GM19463 (cell line): ENCODE results near the gene PCNA.

Source experiments
- ATAC-seq: cut with Tn5 transposase; IDR thresholded peaks from one replicate; pipeline ENCODE4 v1.9.1; 2021; ENCODE audit warnings: mild to moderate bottlenecking, moderate library complexity; ENCODE audit not compliant: unreplicated experiment

Gene PCNA

DNA sequence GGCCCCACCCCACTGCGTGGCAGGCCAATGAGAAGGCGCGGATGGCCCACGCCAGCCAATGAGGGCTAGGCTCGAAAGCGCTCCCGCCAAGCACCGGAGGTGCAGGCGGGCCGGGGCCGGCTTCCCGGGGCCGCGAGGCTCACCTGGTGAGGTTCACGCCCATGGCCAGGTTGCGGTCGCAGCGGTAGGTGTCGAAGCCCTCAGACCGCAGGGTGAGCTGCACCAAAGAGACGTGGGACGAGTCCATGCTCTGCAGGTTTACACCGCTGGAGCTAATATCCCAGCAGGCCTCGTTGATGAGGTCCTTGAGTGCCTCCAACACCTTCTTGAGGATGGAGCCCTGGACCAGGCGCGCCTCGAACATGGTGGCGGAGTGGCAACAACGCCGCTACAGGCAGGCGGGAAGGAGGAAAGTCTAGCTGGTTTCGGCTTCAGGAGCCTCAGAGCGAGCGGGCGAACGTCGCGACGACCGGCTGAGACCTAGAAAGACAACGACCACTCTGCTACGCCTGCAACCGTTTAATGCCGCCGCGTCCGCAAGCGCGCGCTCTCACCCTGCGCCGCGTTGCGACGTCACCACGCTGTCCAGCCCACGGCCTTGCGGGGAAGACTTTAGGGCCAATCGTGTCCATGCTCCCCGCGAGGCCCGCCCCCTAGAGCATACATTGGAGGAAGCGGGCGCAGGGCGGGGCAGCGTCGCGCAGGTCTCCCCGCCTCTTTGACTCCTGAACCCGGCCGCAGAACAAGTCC is at the start of gene PCNA:
Gene PCNA, minus strand, starts transcription at position 524 of the 750 bp plus-strand sequence. Its CDS starts 160 bp downstream, at position 364.
- ATAC-seq: peak; percentile 90

- no peak for ATAC-seq
Observed at GRCh38 chr20:5168651-5169396, 49.1 kb upstream of the PCNA start.

- ATAC-seq: no peak
Observed at GRCh38 chr20:5164645-5165625, 45.2 kb upstream of the PCNA start.

DNA sequence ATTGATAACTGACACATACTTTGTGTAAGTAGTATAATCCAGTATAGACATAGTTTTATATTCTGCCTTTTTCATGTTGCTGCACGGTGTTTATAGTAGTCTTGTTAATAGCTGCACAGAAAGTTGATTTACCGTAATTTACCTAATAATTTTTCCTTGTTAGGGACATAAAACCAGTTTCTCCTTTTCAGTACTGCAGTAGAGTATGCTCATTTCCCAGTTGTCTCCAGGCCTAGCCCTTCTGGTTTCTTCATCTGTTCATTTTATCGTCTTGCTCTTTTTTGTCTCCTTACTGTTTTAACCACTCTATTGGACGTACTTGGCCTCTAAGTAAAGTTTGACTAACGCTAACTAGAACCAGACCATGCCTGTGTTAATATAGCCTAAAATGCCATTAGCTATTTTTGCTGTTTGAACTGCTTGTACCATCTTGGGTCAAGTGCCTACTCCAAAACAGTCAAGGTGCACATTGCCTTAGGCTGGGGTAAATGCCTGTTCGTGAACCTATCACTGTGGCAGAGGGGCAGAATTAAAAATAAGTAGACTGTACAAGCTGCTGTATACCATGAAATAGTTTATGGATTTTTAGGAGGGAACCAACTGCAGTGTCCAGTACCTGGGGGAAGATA is 41.9 kb upstream of the PCNA start:
- ATAC-seq: no peak

GRCh38 chr20:5160882-5161281 is 41.1 kb upstream of the PCNA start:
- ATAC-seq: no peak

DNA sequence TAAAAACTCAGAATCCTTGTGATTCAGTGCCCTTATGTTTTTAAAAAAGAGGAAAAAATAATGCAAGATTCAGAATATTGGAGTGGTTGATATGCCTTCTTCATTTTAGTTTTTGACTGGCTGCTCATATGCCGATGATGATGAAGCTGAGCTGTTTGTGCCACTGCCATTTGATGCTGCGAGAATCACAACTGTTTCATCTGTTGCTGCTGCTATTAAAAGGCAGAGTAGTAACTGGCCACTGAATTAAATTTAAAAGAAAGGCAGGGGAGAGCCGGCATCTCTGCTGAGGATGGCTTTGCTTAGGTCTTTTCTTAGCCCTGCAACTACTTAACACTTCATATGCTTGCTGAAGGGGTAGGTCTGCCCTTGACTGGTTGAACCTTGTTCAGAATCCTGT is 40.2 kb upstream of the PCNA start:
- no peak for ATAC-seq

- no peak for ATAC-seq
Observed at GRCh38 chr20:5156675-5157448, 37.1 kb upstream of the PCNA start.

GRCh38 chr20:5155404-5155803 is 35.6 kb upstream of the PCNA start:
- no peak for ATAC-seq

- no peak for ATAC-seq
Observed at GRCh38 chr20:5154543-5154925, 34.8 kb upstream of the PCNA start.

- no peak for ATAC-seq
Observed at GRCh38 chr20:5153612-5154542, 34.1 kb upstream of the PCNA start.

DNA sequence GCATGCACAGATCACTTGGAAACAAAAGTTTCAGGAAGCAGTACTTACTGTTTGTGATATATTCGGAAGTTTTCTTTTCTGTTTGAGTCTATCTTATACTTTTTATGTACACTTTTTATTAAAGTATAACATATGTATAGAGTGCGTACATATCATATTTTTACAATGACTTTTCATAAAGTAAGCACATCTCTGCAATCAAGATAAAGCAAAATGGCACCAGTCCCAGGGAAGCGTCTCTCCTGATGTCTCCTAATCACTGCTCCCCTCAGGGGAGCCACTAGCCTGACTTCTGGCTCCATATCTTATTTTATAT is 33.4 kb upstream of the PCNA start:
- ATAC-seq: no peak

DNA sequence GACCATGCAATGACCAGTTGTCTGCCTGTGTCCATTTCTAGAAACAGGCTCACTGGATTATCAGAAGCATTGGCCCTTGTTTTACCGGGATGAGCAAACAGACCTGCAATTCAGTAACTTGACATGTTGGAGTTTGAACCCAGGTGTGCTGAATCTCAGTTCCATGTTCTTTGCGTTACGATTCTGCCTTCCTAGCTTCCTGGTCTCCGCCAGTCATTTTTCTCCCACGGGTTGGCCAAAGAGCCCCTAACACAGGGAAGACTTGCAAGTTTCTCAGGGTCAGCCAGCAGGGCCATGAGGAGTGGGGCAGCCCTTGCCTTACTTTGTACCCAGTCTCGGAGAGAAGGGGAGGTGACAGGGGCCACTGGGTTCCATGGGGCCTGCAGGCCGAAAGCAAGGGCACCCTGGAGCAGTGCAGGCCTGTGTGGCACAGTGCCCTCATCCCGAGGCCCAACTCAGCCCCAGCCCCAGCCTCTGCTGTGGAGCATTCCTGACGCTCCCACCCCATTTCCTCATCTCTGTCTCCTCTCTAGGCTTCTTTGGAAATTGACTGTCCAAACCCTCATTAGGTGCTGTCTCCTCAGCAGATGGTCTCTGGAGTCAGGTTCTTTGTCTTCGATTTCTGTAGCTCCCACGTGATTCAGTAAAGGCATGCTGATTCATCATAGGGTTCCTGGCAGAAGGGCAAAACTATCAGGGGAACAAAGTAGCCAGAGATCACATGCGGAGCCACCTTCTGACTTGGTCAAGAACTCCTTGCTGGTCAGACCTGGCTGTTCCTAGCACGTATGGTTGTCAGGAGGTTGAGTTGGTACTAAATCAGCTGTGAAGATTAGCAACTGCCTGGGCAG is 30.7 kb upstream of the PCNA start:
- no peak for ATAC-seq

- no peak for ATAC-seq
Observed at GRCh38 chr20:5149892-5150225, 30.1 kb upstream of the PCNA start.

DNA sequence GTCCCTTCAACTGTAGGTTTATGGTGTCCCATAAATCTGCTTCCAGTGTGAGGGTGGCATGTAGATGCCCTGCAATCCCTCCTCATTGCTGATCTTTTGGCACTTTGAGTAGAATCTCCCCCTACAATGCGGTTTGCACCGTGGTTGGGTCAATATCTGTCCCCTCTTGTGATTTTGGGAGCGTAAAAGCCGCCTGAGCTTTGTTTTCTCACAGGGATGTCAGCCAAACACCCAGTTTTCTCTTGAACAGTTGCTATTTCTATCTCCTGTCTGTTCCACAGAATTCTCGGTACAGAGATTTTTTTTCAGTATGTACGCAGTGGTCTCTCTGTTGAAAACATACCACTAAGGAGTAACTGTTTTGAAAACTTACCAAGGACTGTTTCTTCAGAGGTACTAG is 28.8 kb upstream of the PCNA start:
- no peak for ATAC-seq

DNA sequence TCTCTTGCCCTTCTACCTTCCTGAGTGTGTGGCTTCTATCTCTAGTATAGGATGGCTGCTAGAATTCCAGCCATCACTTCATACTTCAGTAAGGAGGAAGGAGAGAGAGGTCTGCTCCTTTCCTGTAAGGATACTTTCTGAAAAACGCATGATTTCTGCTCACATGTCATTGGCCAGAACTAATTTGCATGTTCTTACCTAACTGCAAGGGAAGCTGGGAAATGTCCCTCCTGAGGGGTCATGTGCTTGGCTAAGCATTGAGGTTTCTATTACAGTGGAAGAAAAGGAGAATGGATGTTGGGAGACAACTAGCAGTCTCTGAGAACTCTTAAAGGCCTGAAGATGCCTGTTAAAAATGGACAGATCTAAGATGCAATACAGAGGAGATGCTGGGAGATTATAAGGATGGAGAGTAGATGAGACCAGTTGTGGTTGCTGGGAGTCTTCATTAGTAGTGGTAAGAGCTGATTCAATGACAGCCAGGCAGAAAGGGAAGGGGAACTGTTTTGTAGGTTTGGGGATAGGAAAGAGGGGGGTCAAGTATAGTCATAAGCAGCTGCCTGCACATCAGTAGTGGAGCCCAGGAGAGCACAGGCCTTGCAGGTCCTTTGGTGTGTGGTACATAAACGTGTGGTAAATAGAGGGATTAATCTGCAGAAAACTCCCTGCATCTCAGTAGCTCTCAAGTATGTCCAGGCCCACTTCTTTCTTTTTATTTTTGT is 27.3 kb upstream of the PCNA start:
- ATAC-seq: no peak

DNA sequence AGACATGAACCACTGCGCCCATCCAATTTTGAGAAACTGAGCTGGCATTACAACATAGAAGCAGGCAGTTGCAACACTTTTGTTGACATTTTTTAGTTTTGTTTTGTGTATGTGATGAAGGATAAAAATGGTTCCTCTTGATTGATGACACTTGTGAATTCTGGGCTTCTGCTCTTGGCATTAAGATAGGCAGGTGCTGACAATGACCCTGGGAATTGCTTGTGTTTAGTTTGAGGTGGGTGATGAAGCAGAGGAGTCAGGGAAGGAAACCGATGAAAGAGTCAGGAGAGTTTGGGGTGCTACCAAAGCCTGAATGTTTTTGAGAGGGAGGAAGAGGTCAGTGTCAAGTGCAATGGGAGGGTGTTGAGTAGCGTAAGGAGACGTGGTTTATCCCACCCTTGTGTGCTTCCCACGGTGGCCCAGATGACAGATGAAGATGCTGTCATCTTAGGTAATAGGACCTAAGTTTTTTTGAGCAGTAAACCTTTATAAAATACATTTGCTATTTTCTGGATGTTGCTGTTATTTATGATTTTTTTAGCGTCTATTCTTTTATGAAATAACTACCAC is 26.4 kb upstream of the PCNA start:
- no peak for ATAC-seq

GRCh38 chr20:5145365-5146098 is 25.8 kb upstream of the PCNA start:
- ATAC-seq: no peak
